ENCODE data around the gene SCAANT1. TPM values are rescaled to one million over a fixed set of nuclear protein-coding genes. Genes with fewer than 3 reads are reported as not detected.

SCAANT1 gene
- total RNA-seq, 1 donor from 2014 or later: not detected

DNA sequence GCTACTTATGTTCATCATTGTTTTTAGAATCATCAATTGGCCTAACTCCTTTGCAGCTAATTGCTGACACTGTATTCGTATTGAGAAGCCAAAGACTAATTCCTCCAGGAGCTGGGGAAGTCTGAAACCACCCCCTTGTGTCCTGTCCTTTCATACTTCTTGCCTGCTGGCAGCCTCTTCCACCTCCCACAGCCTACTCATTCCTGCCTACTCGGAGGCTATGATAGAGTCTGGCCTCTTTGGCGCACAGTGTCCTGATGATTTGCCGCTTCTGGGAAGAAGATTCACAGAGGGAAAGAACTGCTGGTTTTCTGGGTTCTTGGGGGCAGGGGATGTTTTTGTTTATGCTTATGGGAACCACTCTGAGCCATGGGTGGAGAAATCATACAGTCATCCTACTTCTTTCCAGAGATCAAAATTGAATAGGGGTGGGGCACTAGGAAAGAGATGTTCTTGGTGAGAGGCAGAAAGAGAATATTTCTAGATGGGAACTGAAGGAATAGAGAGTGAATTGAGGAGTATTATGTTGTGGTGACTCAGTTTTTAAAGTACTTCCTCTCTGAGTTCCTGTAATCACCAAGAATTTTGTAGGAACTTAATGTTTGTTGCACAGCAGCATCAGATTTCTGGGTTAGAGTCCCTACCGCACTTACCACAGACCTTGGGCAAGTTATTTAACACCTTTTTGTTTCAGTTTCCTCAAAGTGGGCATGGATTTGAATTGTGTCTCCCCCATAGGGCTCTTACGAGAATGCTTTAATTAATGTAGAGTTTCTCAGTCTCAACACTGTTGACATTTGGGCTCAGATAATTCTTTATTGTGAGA is 22.1 kb upstream of the SCAANT1 start:
- Mint-ChIP-seq H3K4me3 (ENCODE audit: unreplicated experiment) (no peak overlapping the region), H3K27ac (ENCODE audit: unreplicated experiment) (peak overlapping the region; percentile 91), H3K9me3 (ENCODE audit: unreplicated experiment) (no peaks in the 10 kb centered on the region), H3K4me1 (ENCODE audit: unreplicated experiment) (peaks cover 45% of the 10 kb centered on the region), H3K36me3 (ENCODE audit: low read depth, unreplicated experiment) (no peaks in the 10 kb centered on the region), H3K27me3 (ENCODE audit: unreplicated experiment) (peaks cover 1% of the 10 kb centered on the region)
- TF ChIP-seq, protein P1, sequence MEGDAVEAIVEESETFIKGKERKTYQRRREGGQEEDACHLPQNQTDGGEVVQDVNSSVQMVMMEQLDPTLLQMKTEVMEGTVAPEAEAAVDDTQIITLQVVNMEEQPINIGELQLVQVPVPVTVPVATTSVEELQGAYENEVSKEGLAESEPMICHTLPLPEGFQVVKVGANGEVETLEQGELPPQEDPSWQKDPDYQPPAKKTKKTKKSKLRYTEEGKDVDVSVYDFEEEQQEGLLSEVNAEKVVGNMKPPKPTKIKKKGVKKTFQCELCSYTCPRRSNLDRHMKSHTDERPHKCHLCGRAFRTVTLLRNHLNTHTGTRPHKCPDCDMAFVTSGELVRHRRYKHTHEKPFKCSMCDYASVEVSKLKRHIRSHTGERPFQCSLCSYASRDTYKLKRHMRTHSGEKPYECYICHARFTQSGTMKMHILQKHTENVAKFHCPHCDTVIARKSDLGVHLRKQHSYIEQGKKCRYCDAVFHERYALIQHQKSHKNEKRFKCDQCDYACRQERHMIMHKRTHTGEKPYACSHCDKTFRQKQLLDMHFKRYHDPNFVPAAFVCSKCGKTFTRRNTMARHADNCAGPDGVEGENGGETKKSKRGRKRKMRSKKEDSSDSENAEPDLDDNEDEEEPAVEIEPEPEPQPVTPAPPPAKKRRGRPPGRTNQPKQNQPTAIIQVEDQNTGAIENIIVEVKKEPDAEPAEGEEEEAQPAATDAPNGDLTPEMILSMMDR (IDR thresholded peaks at IDR 0.05; ENCODE audit: unreplicated experiment): no peak
- DNase-seq (ENCODE audit: low spot score): peak; percentile 9

GRCh38 chr3:63933459-63933858 is 21.3 kb upstream of the SCAANT1 start:
- TF ChIP-seq, protein P1 (IDR thresholded peaks at IDR 0.05; ENCODE audit: unreplicated experiment): no peak
- H3K4me1 Mint-ChIP-seq (ENCODE audit: unreplicated experiment): peaks cover 45% of the 10 kb centered on the region
- H3K36me3 Mint-ChIP-seq (ENCODE audit: low read depth, unreplicated experiment): no peaks in the 10 kb centered on the region
- H3K9me3 Mint-ChIP-seq (ENCODE audit: unreplicated experiment): no peaks in the 10 kb centered on the region
- no peaks in the 10 kb centered on the region for H3K27me3 Mint-ChIP-seq (ENCODE audit: unreplicated experiment)
- no peak for DNase-seq (ENCODE audit: low spot score)
- H3K27ac Mint-ChIP-seq (ENCODE audit: unreplicated experiment): peak overlapping the region; percentile 91
- no peak overlapping the region for H3K4me3 Mint-ChIP-seq (ENCODE audit: unreplicated experiment)

GRCh38 chr3:63932509-63933212 is 20.5 kb upstream of the SCAANT1 start:
- TF ChIP-seq, protein P1 (IDR thresholded peaks at IDR 0.05; ENCODE audit: unreplicated experiment): no peak
- no peaks in the 10 kb centered on the region for H3K36me3 Mint-ChIP-seq (ENCODE audit: low read depth, unreplicated experiment)
- no peaks in the 10 kb centered on the region for H3K9me3 Mint-ChIP-seq (ENCODE audit: unreplicated experiment)
- H3K27ac Mint-ChIP-seq (ENCODE audit: unreplicated experiment): peak overlapping the region; percentile 91
- peaks cover 45% of the 10 kb centered on the region for H3K4me1 Mint-ChIP-seq (ENCODE audit: unreplicated experiment)
- DNase-seq (ENCODE audit: low spot score): no peak
- H3K4me3 Mint-ChIP-seq (ENCODE audit: unreplicated experiment): no peak overlapping the region
- no peaks in the 10 kb centered on the region for H3K27me3 Mint-ChIP-seq (ENCODE audit: unreplicated experiment)

DNA sequence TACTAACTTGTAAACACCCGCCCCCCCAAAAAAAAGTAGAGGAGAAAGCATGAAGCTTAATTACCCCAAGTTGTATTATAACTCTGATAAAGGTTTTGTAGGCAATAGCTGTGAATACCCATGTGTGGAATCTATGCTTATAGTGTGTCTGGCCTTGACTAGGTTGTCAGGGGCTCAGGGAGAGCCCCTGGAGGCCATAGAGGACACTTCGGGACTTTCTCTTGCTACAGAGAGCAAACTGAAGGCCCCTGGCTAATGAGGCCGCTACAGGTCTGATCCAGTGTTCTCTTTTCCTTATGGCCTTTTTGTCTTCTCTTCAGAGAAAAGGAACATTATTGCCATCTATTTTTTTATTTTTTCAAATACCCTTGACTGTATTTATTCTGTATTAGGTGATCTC is 19.1 kb upstream of the SCAANT1 start:
- H3K36me3 Mint-ChIP-seq (ENCODE audit: low read depth, unreplicated experiment): peaks cover 6% of the 10 kb centered on the region
- DNase-seq (ENCODE audit: low spot score): no peak
- TF ChIP-seq, protein P1 (IDR thresholded peaks at IDR 0.05; ENCODE audit: unreplicated experiment): no peak
- no peak overlapping the region for H3K27ac Mint-ChIP-seq (ENCODE audit: unreplicated experiment)
- no peaks in the 10 kb centered on the region for H3K27me3 Mint-ChIP-seq (ENCODE audit: unreplicated experiment)
- H3K9me3 Mint-ChIP-seq (ENCODE audit: unreplicated experiment): no peaks in the 10 kb centered on the region
- H3K4me3 Mint-ChIP-seq (ENCODE audit: unreplicated experiment): no peak overlapping the region
- peaks cover 45% of the 10 kb centered on the region for H3K4me1 Mint-ChIP-seq (ENCODE audit: unreplicated experiment)

Measured in endothelial cell (in vitro differentiated cells).